ENCODE measurements around the gene OR10AD1. TPM values are rescaled to one million over a fixed set of nuclear protein-coding genes. Genes with fewer than 3 reads are reported as not detected.

Gene OR10AD1
- total and polyA plus RNA-seq, 10 of the 15 experiments (the other 5 are each of a cell fraction or from before 2014, with no cell fraction given) = 0.04 to 0.12 TPM; not detected in 8

DNA sequence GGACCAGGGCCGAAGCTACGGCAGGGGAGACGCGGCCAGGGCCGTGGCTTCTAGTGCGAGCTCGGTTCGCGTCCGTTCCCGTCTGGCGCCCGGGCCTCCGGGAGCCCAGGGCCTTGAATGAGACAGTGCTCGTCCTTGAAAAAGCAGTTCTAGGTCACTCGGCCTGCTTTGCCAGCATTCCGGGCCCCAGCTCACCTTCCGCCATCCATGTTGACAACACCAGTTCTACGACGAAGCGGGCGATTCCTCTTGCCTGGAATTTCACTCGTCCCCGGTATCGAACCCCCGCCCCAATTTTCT lies 4.5 kb downstream of the OR10AD1 start:
- peaks cover 13% of the 10 kb centered on the region for H3K79me2 ChIP-seq (ENCODE audit: control insufficient read depth, insufficient read depth, low read length)
- intact Hi-C loops (cut with micrococcal nuclease; ENCODE audit: unreplicated experiment) = loop anchor here (10.0 kb wide), 1 partner anchor 156 kb away; the partner anchor contains the start of gene ZNF641
- BruUV-seq (replicated peaks) = TSS peak; percentile 88
- in situ Hi-C loops (cut with MboI) = no loop called here
- DNase-seq (ENCODE audit: low read depth, low spot score) (no peak), ATAC-seq (peak; percentile 52), FAIRE-seq (no peak)
- ChIA-PET CTCF (interaction anchor here (1.0 to 3.4 kb wide), 11 partner anchors 9 to 420 kb away, joined by 3 to 28 read pairs (median 6); partner anchors contain the start of gene ASB8), RAD21 (ENCODE audit: unreplicated experiment) (interaction anchor here (1.4 to 2.0 kb wide), 4 partner anchors 9 to 419 kb away, joined by 4 to 10 read pairs (median 6); partner anchors contain the start of genes SENP1 and VDR), POLR2A (interaction anchor here (0.5 to 1.7 kb wide), 4 partner anchors 42 to 1925 kb away, joined by 3 to 8 read pairs (median 4); partner anchors contain the start of genes ASB8 and SENP1), SMC1A (ENCODE audit: uncharacterized antibody, unreplicated experiment) (interaction anchor here (0.6 to 2.1 kb wide), 5 partner anchors 10 to 552 kb away, joined by 3 to 6 read pairs (median 3); no protein-coding TSS in a partner anchor)
- H2AFZ ChIP-seq (ENCODE audit: control insufficient read depth, low read depth, low read length) = peak overlapping the region; percentile 100
- 19% methylated on average over 26 of the region's 26 CpGs for WGBS (ENCODE audit: insufficient coverage, insufficient replicate concordance, low lambda C conversion rate, missing lambda C conversion rate)
- H3K4me2 ChIP-seq (ENCODE audit: control insufficient read depth, insufficient read depth) = peak overlapping the region; percentile 91
- 0 out of 2 replicates have a peak, but pooled peaks cover 3% of the 10 kb centered on the region for H3K4me1 ChIP-seq (ENCODE audit: control insufficient read depth, insufficient read depth, low read length)
- H3K27ac ChIP-seq (ENCODE audit: control insufficient read depth, insufficient read depth) = peak overlapping the region; percentile 99
- H3K9me3 ChIP-seq (replicated peaks; ENCODE audit: control insufficient read depth, insufficient read depth, low read length) = peaks cover 1% of the 10 kb centered on the region; the same call in 1 of the 3 replicates
- peak overlapping the region; percentile 86 for H3K4me3 ChIP-seq
- no peaks in the 10 kb centered on the region for H3K36me3 ChIP-seq (ENCODE audit: control insufficient read depth in 2 of 2, insufficient read depth in 2 of 2, low read length in 1 of 2)
- H4K20me1 ChIP-seq (ENCODE audit: control insufficient read depth, insufficient read depth) = no peaks in the 10 kb centered on the region
- no peaks in the 10 kb centered on the region for H3K27me3 ChIP-seq (replicated peaks in 1 of 2; ENCODE audit: control insufficient read depth in 2 of 2, insufficient read depth in 2 of 2, low read length in 1 of 2)
- peak overlapping the region; percentile 100 for H3K9ac ChIP-seq (ENCODE audit: control insufficient read depth, insufficient read depth, low read length)
- TF ChIP-seq, protein P1, sequence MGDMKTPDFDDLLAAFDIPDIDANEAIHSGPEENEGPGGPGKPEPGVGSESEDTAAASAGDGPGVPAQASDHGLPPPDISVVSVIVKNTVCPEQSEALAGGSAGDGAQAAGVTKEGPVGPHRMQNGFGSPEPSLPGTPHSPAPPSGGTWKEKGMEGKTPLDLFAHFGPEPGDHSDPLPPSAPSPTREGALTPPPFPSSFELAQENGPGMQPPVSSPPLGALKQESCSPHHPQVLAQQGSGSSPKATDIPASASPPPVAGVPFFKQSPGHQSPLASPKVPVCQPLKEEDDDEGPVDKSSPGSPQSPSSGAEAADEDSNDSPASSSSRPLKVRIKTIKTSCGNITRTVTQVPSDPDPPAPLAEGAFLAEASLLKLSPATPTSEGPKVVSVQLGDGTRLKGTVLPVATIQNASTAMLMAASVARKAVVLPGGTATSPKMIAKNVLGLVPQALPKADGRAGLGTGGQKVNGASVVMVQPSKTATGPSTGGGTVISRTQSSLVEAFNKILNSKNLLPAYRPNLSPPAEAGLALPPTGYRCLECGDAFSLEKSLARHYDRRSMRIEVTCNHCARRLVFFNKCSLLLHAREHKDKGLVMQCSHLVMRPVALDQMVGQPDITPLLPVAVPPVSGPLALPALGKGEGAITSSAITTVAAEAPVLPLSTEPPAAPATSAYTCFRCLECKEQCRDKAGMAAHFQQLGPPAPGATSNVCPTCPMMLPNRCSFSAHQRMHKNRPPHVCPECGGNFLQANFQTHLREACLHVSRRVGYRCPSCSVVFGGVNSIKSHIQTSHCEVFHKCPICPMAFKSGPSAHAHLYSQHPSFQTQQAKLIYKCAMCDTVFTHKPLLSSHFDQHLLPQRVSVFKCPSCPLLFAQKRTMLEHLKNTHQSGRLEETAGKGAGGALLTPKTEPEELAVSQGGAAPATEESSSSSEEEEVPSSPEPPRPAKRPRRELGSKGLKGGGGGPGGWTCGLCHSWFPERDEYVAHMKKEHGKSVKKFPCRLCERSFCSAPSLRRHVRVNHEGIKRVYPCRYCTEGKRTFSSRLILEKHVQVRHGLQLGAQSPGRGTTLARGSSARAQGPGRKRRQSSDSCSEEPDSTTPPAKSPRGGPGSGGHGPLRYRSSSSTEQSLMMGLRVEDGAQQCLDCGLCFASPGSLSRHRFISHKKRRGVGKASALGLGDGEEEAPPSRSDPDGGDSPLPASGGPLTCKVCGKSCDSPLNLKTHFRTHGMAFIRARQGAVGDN (IDR thresholded peaks at IDR 0.05) = 0 out of 2 replicates have a peak, but pooled peaks have one; percentile 6
- no peak for TF ChIP-seq YY1 (IDR thresholded peaks at IDR 0.05; ENCODE audit: low read depth, low read length)
- TF ChIP-seq DPF2 (IDR thresholded peaks at IDR 0.05) = 0 out of 2 replicates have a peak, but pooled peaks have one; percentile 7
- TF ChIP-seq POLR2AphosphoS2 (IDR thresholded peaks at IDR 0.05; ENCODE audit: low read depth, low read length) = no peak
- TF ChIP-seq, protein P2, sequence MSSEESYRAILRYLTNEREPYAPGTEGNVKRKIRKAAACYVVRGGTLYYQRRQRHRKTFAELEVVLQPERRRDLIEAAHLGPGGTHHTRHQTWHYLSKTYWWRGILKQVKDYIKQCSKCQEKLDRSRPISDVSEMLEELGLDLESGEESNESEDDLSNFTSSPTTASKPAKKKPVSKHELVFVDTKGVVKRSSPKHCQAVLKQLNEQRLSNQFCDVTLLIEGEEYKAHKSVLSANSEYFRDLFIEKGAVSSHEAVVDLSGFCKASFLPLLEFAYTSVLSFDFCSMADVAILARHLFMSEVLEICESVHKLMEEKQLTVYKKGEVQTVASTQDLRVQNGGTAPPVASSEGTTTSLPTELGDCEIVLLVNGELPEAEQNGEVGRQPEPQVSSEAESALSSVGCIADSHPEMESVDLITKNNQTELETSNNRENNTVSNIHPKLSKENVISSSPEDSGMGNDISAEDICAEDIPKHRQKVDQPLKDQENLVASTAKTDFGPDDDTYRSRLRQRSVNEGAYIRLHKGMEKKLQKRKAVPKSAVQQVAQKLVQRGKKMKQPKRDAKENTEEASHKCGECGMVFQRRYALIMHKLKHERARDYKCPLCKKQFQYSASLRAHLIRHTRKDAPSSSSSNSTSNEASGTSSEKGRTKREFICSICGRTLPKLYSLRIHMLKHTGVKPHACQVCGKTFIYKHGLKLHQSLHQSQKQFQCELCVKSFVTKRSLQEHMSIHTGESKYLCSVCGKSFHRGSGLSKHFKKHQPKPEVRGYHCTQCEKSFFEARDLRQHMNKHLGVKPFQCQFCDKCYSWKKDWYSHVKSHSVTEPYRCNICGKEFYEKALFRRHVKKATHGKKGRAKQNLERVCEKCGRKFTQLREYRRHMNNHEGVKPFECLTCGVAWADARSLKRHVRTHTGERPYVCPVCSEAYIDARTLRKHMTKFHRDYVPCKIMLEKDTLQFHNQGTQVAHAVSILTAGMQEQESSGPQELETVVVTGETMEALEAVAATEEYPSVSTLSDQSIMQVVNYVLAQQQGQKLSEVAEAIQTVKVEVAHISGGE (CRISPR knock-in tag; IDR thresholded peaks at IDR 0.05) = no peak
- TF ChIP-seq, protein P3, sequence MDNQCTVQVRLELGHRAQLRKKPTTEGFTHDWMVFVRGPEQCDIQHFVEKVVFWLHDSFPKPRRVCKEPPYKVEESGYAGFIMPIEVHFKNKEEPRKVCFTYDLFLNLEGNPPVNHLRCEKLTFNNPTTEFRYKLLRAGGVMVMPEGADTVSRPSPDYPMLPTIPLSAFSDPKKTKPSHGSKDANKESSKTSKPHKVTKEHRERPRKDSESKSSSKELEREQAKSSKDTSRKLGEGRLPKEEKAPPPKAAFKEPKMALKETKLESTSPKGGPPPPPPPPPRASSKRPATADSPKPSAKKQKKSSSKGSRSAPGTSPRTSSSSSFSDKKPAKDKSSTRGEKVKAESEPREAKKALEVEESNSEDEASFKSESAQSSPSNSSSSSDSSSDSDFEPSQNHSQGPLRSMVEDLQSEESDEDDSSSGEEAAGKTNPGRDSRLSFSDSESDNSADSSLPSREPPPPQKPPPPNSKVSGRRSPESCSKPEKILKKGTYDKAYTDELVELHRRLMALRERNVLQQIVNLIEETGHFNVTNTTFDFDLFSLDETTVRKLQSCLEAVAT (IDR thresholded peaks at IDR 0.05) = 0 out of 2 replicates have a peak, but pooled peaks have one; percentile 27
- TF ChIP-seq LARP7 (IDR thresholded peaks at IDR 0.05) = peak; percentile 55; the same call in 1 of the 2 replicates
- no peak for TF ChIP-seq BCLAF1 (IDR thresholded peaks at IDR 0.05)
- 0 out of 4 replicates have a peak, but pooled peaks of 1 of the 2 experiments have one; percentile 24 for TF ChIP-seq IKZF2 (IDR thresholded peaks at IDR 0.05)
- TF ChIP-seq ESRRA (IDR thresholded peaks at IDR 0.05; ENCODE audit: low read length) = peak; percentile 87; the same call in 1 of the 2 replicates
